GM21360 (cell line): Measurements from ENCODE around the gene HSPB6.
A peak's percentile ranks its signal among the peaks of the same experiment; 100 is the strongest.

Experiments
- ATAC-seq: cut with Tn5 transposase; IDR thresholded peaks from one replicate; pipeline ENCODE4 v1.9.1; 2021; ENCODE audit warnings: mild to moderate bottlenecking, moderate library complexity; ENCODE audit not compliant: unreplicated experiment

The HSPB6 gene

DNA sequence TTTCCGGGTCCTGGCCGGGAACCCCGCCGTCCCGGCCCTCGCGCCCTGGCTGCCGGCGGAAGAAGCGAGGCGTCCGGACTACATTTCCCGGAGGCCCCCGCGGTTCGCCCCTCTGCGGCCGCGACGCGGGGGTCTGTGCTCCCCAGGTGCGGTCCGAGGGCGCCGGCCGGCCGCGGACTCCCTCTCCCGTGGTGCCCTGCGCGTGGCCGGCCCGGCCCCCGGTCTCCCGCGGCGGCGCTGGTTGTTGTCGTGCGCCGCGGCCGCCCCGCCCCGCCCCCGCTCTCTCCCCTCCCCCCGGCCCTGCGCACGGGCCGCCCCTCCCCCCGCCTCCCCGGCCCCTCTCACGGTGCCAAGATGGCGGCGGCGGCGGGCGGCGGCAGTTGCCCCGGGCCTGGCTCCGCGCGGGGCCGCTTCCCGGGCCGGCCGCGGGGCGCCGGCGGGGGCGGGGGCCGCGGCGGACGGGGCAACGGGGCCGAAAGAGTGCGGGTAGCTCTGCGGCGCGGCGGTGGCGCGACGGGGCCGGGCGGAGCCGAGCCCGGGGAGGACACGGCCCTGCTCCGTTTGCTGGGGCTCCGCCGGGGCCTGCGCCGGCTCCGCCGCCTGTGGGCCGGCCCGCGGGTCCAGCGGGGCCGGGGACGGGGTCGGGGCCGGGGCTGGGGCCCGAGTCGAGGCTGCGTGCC lies 39.0 kb downstream of the HSPB6 start, which contains the start of gene KMT2B:
Gene KMT2B (plus strand): TSS at position 339 of the 680 bp plus-strand sequence. CDS start 16 bp downstream, at position 355.
- peak; percentile 44 for ATAC-seq

DNA sequence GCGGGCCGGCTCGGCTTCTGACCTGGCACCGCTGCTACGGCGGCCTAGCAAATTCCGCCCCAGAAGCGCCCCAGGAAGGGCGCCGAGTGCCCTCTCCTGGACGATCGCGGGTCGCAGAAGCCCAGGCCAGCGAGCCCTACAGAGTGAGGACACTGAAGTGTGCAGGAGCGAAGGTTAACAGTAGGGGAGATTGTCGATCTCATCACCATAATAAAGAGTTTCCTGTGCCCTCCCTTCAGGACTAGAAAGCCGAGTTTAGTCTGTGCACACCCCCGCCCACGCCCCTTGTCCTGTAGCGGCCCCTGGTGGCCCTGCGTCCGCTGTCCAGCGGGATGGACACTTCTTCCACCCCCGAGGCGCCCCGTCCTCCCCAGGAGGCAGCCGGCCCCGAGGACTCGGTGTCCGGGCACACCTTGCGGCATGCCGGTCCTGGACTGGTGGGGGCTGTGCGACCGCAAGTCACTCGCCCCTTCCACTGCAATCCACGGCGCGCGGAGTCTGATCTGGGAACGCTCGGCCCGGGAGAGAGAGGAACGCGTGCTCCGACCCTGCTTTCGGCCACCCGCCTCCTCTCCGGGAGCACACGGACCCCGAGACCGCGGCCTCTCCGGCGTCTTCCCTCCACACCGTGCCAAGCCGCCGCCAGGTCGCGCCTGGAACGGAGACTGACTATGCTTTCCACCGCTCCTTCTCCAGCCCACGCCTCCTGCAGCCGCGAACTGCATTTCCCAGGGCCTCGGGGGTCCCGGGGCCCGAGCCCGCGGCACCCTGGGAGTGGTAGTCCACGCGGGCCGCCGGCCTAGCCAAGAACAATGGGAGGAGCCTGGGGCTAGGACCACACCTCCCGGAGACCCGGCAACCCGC lies 39.8 kb downstream of the HSPB6 start:
- ATAC-seq, result peak; percentile 43

DNA sequence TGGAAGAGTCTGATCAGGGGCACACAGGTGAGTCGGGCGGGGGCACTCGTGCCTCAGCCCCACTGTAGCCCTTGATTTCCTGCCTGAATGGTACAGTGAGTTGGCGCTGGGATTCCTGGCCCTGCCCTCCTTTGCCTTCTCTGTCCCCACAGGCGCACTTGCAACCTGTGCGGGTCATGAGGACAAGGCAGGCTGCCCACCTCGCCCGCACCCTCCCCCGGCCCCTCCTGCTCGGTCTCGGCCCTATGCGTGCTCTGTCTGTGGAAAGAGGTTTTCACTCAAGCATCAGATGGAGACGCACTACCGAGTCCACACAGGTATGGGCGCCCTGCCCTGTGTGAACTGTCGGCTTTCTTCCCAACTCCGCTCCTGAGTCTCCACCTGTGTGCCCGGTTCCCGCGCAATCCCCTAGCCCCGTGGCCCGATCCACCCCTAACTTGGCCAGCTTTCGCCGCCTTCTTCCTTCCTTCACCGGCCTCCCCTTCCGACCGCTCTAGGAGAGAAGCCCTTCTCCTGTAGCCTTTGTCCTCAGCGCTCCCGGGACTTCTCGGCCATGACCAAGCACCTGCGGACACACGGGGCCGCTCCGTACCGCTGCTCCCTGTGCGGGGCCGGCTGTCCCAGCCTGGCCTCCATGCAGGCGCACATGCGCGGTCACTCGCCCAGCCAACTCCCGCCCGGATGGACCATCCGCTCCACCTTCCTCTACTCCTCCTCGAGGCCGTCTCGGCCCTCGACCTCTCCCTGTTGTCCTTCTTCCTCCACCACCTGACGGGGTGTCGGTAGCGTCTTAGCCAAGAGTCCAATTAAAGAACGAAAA lies 40.6 kb downstream of the HSPB6 start:
- ATAC-seq, result peak; percentile 4

DNA sequence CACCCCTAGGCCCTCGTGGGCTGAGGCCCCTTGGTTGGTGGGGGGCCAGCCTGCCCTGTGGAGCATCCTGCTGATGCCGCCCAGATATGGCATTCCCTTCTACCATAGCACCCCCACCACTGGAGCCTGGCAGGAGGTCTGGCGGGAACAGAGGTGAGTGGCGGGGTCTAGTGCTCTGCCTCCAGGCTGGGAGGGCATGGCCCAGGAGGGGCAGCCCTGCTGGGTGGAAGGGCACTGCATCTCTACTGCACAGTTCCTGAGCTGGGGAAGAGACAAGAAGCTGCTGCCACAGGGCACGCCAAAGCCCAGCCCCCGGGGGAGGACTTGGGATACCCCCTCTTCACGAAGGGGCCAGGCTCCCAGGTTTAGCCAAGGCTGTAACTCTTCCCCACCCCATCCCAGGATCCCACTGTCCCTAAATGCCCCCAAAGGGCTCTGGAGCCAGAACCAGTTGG lies 41.4 kb downstream of the HSPB6 start:
- no peak for ATAC-seq

DNA sequence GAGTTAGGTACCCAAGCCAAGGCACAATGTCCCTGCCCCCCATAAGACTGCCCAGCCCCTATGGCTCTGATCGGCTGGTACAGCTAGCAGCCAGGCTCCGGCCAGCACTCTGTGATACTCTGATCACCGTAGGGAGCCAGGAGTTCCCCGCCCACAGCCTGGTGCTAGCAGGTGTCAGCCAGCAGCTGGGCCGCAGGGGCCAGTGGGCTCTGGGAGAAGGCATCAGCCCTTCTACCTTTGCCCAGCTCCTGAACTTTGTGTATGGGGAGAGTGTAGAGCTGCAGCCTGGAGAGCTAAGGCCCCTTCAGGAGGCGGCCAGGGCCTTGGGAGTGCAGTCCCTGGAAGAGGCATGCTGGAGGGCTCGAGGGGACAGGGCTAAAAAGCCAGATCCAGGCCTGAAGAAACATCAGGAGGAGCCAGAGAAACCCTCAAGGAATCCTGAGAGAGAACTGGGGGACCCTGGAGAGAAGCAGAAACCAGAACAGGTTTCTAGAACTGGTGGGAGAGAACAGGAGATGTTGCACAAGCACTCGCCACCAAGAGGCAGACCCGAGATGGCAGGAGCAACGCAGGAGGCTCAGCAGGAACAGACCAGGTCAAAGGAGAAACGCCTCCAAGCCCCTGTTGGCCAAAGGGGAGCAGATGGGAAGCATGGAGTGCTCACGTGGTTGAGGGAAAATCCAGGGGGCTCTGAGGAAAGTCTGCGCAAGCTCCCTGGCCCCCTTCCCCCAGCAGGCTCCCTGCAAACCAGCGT lies 42.1 kb downstream of the HSPB6 start:
- ATAC-seq, result no peak

DNA sequence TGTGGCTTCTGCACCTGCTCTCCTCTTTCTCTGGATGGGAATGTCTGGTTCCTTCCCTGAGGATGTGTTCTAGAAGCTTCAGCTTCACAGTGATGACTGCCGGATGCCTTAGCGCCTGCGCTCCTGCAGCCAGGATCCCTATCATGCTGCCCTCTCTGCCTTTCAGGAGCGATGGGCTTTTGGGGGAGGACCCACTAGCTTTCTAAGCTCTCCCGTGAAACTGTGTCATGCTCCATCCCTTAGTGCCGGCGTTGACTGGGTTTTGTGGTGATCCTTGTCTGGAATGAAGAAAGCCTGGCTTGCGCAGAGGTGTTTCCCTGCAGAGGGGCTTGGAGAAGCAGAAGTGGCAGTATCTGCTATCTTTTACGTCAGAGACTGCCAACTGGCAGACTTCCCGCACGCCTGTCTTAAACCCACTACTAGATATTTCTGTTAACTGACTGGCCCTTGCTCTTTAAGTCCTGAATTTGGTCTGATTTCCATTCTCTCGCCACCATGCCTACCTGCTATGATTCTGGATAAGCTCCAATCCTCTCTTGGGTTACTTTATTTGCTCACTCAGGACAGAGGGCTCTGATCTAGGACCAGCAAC lies 42.8 kb downstream of the HSPB6 start:
- no peak for ATAC-seq

DNA sequence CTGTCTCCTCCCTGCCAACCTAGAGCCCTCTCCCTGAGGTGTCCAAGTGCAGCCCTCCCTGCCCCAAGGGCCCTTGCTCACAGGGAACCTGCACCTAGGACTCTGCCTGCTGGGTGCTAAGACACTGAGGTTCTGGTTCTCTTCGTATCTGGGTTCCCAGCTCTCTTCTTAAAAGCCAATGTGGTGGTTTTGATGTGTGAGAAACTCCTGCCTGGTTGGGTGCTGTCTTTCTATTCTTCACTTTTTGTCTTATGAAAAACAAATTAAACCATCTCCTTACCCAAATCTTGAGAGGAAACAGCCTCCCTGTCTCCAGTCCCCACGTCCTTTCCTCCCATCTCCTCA lies 43.4 kb downstream of the HSPB6 start:
- no peak for ATAC-seq

DNA sequence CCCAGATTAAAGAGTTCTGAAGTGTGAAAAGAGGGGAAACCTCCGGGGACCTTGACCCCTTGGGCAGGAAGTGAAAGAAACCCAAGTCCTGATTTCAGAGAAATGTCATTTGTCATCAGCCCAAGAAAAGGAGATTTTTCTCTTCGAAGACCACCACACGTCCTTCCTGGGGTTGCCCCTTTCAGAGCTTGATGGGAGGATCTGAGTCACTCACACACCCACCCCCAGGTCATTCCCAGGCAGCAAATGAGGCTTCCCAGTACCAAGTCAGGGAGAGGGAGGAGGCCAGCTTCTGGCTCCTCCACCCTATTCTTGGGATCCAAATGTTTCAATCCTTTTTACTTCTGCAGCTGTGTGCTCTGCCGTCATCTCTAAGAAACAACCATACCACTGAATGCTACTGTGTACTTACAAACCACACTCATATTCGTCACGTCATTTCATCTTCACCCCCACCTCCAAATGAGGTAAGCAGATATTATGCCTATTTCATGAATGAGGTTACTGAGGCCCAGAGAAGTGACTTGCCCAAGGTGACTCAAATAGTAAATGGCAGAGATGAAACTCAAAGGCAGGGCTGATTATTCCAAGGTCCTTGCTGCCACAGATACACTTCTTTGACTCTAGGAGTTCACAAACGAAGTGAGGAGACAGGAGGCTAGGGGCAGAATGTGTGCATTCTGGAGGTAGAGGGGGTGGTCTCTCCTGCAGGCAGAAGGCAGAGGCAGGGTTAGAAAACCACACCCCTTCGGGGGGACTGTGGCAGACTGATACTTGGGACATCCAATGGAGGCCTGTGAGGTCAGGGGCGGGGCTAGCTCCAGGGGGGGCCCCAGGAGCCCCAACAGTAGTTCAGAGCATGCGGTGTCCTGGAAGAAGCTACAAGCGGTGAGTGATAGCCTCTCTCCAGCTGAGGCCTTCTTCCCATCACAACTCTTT lies 44.0 kb downstream of the HSPB6 start:
- ATAC-seq, result no peak

DNA sequence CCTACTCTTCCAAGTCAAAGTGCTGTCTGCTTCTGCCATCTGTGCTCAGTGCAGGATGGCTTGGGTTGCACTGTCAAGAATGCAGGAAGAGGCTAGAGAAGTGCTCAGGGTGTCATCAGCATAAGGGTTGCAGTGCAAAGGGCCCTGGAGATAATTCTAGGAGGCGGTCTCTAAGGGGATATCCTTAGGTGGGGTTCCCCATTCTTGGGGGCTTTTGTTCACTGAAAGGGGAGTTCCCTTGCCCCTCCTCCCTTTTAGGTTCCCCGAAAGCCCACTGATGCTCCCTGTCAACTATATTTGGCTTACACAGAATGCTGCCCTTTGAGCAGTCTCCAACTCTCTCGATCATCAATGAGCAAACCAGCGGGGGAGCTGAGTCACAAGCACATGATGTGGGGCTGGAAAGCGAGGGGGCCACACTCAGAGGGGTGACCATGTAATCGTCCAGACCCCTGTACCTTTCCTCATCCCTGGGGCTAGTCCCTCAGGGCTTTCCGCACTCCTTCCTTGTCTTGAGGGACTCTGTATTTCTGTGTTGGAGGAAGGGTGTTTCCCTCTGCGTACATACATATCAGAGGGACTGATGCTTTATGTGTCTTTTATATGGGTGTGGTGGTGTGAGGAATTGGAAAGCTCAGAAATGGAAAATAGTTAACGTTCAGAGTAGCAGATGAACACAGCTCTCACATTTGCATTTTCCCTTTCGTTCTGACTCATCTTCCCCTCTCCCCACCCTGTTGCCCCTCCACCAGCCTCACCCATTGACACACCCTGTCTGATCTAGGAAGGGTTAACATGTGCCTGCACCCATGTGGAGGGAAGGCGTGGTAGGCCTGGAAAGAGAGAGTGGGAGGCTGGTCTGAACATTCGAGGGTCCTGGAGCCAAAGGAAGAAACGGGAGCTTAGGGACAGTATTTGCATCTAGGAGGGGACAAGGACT lies 45.8 kb downstream of the HSPB6 start:
- ATAC-seq, result peak; percentile 29

DNA sequence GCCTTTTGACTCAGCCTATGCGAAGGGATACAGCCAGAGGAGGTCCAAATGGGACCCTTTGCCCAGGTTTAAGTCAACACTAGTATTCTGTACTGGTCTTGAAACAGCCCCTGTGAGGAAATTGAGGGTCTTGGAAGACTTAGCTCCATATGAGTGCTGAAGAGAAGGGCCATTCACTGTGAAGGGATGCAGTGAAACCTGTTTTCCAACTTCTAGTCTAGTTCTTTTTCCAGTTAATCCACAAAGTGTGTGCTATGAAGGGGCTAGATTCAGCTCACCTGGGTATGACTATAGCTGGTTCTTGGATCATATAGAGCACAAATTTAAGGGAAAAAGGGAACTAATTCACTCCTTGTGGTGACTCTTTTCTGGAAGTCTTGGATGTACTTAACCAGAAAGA lies 48.4 kb downstream of the HSPB6 start:
- ATAC-seq, result no peak
